HepG2 (cell line): ENCODE results near the gene LRRC10. TPM values are rescaled to one million over a fixed set of nuclear protein-coding genes. Genes with fewer than 3 reads are reported as not detected.

ENCODE experiments used
- AKAP8 ChIP-seq: sonication (generic); formaldehyde crosslinking; IDR thresholded peaks from 2 replicates; pipeline ENCODE4 v1.5.1; 2020; ENCODE audit warnings: mild to moderate bottlenecking, missing genetic modification reagents
- ELF1 ChIP-seq: sonication (generic); formaldehyde crosslinking; IDR thresholded peaks from 2 replicates; pipeline ENCODE4 v1.4.0; 2020; ENCODE audit warnings: missing genetic modification reagents
- ESRRA ChIP-seq: sonication (generic); formaldehyde crosslinking; IDR thresholded peaks from 2 replicates; pipeline ENCODE4 v1.5.1; 2020; ENCODE audit warnings: mild to moderate bottlenecking, low read depth, missing genetic modification reagents
- HMGXB4 ChIP-seq, 2 experiments: sonication (generic) in 1 of 2; formaldehyde crosslinking in 1 of 2; IDR thresholded peaks; 2 replicates each; pipeline versions ENCODE4 v1.4.0 to v1.6.1; 2018 to 2020; ENCODE audit warnings: missing genetic modification reagents in 2 of 2, borderline replicate concordance in 1 of 2, low read depth in 1 of 2, mild to moderate bottlenecking in 1 of 2, missing biosample characterization in 1 of 2
- MATR3 ChIP-seq: sonication (generic); formaldehyde crosslinking; IDR thresholded peaks from 2 replicates; pipeline ENCODE4 v1.4.0; 2020; ENCODE audit warnings: missing genetic modification reagents
- RBFOX2 ChIP-seq: fragments of 200-400 bp; formaldehyde crosslinking; IDR thresholded peaks from 2 replicates; pipeline ENCODE4 v1.6.1; 2017; ENCODE audit warnings: low read depth, mild to moderate bottlenecking, low read length
- RXRA ChIP-seq: sonication (generic); formaldehyde crosslinking; IDR thresholded peaks from 2 replicates; pipeline ENCODE4 v1.5.1; 2020; ENCODE audit warnings: missing genetic modification reagents
- SIN3B ChIP-seq: fragments of 150-350 bp; IDR thresholded peaks from 2 replicates; pipeline ENCODE4 v1.6.1; 2014; ENCODE audit warnings: low read length
- TBX2 ChIP-seq: sonication (generic); formaldehyde crosslinking; IDR thresholded peaks from 2 replicates; pipeline ENCODE4 v1.5.0; 2020; ENCODE audit warnings: missing genetic modification reagents, mild to moderate bottlenecking, borderline replicate concordance
- ZBTB44 ChIP-seq: sonication (generic); formaldehyde crosslinking; IDR thresholded peaks from 2 replicates; pipeline ENCODE4 v1.4.0; 2020; ENCODE audit warnings: missing genetic modification reagents
- ZGPAT ChIP-seq: IDR thresholded peaks from 2 replicates; pipeline ENCODE4 v1.6.1; 2016; ENCODE audit warnings: mild to moderate bottlenecking
- ZNF44 ChIP-seq: sonication (generic); formaldehyde crosslinking; IDR thresholded peaks from 2 replicates; pipeline ENCODE4 v1.5.1; 2020; ENCODE audit warnings: mild to moderate bottlenecking, missing genetic modification reagents
- ZNF484 ChIP-seq: sonication (generic); formaldehyde crosslinking; IDR thresholded peaks from 2 replicates; pipeline ENCODE4 v1.5.1; 2020; ENCODE audit warnings: mild to moderate bottlenecking, low read depth, missing genetic modification reagents, borderline replicate concordance
- ZNF530 ChIP-seq: sonication (generic); formaldehyde crosslinking; IDR thresholded peaks from 2 replicates; pipeline ENCODE4 v1.5.0; 2020; ENCODE audit warnings: low read depth, mild to moderate bottlenecking, missing genetic modification reagents
- ZNF670 ChIP-seq: sonication (generic); formaldehyde crosslinking; IDR thresholded peaks from 2 replicates; pipeline ENCODE4 v1.8.0; 2022; ENCODE audit warnings: mild to moderate bottlenecking, missing genetic modification reagents, borderline replicate concordance
- ZNF678 ChIP-seq: sonication (generic); formaldehyde crosslinking; IDR thresholded peaks from 2 replicates; pipeline ENCODE4 v1.4.0; 2020; ENCODE audit warnings: mild to moderate bottlenecking, missing genetic modification reagents
- ZNF713 ChIP-seq: sonication (generic); formaldehyde crosslinking; IDR thresholded peaks from 2 replicates; pipeline ENCODE4 v1.4.0; 2020; ENCODE audit warnings: mild to moderate bottlenecking, missing genetic modification reagents
- ZNF720 ChIP-seq: sonication (generic); formaldehyde crosslinking; IDR thresholded peaks from 2 replicates; pipeline ENCODE4 v1.4.0; 2020; ENCODE audit warnings: missing genetic modification reagents
- polyA plus RNA-seq, 8 experiments: library from polyadenylated mRNA; depleted of rRNA in 3 of 8; stranded (reverse) in 7 of 8; unstranded in 1 of 8; fragments of >200 nt; fragmentation: Illumina TruSeq in 4 of 8; extraction: Trizol in 4 of 8; gene quantifications; 2 replicates each; pipeline versions ENCODE4 v1.2.1 to v1.2.3, GENCODE V29; 2011 to 2016; ENCODE audit warnings: low read depth in 4 of 8, missing spikeins in 1 of 8, mixed read lengths in 1 of 8; ENCODE audit not compliant: insufficient read depth in 1 of 8
- total RNA-seq, 5 experiments: library from RNA; depleted of rRNA; stranded (reverse); fragments of >200 nt; fragmentation: Illumina TruSeq; extraction: Trizol; gene quantifications; 2 replicates each; pipeline ENCODE4 v1.2.3, GENCODE V29; 2016; ENCODE audit warnings: low read depth in 1 of 5

LRRC10 gene
- total and polyA plus RNA-seq, 2 of the 13 experiments (the other 11 are each of a cell fraction or from before 2014, with no cell fraction given): not detected

- peak; percentile 84 to 90 for TF ChIP-seq HMGXB4 (CRISPR knock-in tag; IDR thresholded peaks at IDR 0.05; ENCODE audit: borderline replicate concordance in 1 of 2, low read depth in 1 of 2)
- TF ChIP-seq AKAP8: peak; percentile 93
- peak; percentile 81; the same call in 1 of the 2 replicates for TF ChIP-seq ZNF720 (CRISPR knock-in tag)
- TF ChIP-seq ZNF678 (CRISPR knock-in tag): peak; percentile 79; the same call in 1 of the 2 replicates
- peak; percentile 86 for TF ChIP-seq TBX2 (CRISPR knock-in tag)
- peak; percentile 87 for TF ChIP-seq ELF1
- TF ChIP-seq ZNF484 (CRISPR knock-in tag): no peak
- TF ChIP-seq MATR3 (CRISPR knock-in tag): no peak
- 0 out of 2 replicates have a peak, but pooled peaks have one; percentile 65 for TF ChIP-seq ZNF670 (CRISPR knock-in tag)
- TF ChIP-seq ZGPAT (CRISPR knock-in tag): peak; percentile 85; the same call in 1 of the 2 replicates
- peak; percentile 57 for TF ChIP-seq RXRA (CRISPR knock-in tag)
- no peak for TF ChIP-seq SIN3B
- TF ChIP-seq ZNF44 (CRISPR knock-in tag): peak; percentile 90; the same call in 1 of the 2 replicates
- TF ChIP-seq RBFOX2: peak; percentile 97
- TF ChIP-seq ZNF530 (CRISPR knock-in tag): no peak
- TF ChIP-seq ZBTB44 (CRISPR knock-in tag): peak; percentile 52; the same call in 1 of the 2 replicates
- TF ChIP-seq ZNF713 (CRISPR knock-in tag): no peak
- peak; percentile 24; the same call in 1 of the 2 replicates for TF ChIP-seq ESRRA
Measured at GRCh38 chr12:69585189-69586062, 25.3 kb downstream of the LRRC10 start, which contains the start of gene CCT2 (continued).
